ENCODE data around the gene RNF166.
A peak's percentile ranks its signal among the peaks of the same experiment; 100 is the strongest.

The RNF166 gene

DNA sequence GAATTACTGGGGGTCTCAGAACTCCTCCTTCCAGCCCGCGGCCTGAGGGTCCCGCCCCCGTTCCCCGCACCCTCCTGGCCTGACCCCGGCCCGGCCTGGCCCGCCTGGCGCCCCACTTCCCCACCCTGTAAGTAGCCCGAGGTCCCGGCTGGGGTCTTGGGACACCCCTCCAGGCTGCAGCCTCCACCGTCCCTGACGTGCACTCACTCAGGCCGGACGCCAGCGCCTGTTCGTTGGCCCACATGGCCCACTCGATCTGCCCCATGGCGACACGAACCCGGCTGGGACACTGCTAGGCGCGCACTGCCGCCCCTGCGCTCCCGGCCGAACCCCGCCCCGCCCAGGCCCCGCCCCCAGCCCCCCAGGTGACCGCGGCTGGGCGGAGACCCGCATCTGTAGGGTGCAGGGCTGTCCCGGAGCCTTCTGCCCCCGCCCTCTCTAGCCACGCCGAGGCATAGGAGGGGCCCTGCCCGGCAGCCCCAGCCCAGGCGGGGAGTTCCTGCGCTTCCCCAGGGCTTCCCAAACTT lies 55.4 kb downstream of the RNF166 start, which contains the start of gene CYBA:
Gene CYBA (minus strand): TSS at position 305 of the 527 bp plus-strand sequence. CDS start 40 bp downstream, at position 265.
- DNase-seq, result peak; percentile 79

GRCh38 chr16:88649924-88650748 lies 56.1 kb downstream of the RNF166 start:
- DNase-seq, result no peak

- DNase-seq, result no peak
Measured at GRCh38 chr16:88649195-88649923, 56.8 kb downstream of the RNF166 start.

- no peak for DNase-seq
Measured at GRCh38 chr16:88647178-88648070, 58.8 kb downstream of the RNF166 start.

Data from activated gamma-delta T cell (primary cell).